Middle frontal gyrus (tissue), 1 donor: ENCODE data around the gene CPA4.

Source experiments
- DNase-seq: peaks from one replicate; pipeline ENCODE4 v3.0.0-alpha.2; 2015; ENCODE audit warnings: low spot score; ENCODE audit errors: extremely low spot score

CPA4 gene

GRCh38 chr7:130274983-130275591, 17.9 kb upstream of the CPA4 start:
- no peak for DNase-seq

- DNase-seq = no peak
Observed at GRCh38 chr7:130275826-130276297, 17.1 kb upstream of the CPA4 start.

- DNase-seq = no peak
Observed at GRCh38 chr7:130276796-130277762, 15.9 kb upstream of the CPA4 start.

- DNase-seq = no peak
Observed at GRCh38 chr7:130277763-130278643, 15.0 kb upstream of the CPA4 start.

- no peak for DNase-seq
Observed at GRCh38 chr7:130278860-130279259, 14.1 kb upstream of the CPA4 start.

GRCh38 chr7:130279286-130279685, 13.7 kb upstream of the CPA4 start:
- no peak for DNase-seq

GRCh38 chr7:130279906-130280305, 13.1 kb upstream of the CPA4 start:
- DNase-seq = no peak

GRCh38 chr7:130281260-130281659, 11.7 kb upstream of the CPA4 start:
- no peak for DNase-seq

- DNase-seq = no peak
Observed at GRCh38 chr7:130286881-130287280, 6.1 kb upstream of the CPA4 start.

GRCh38 chr7:130288168-130288567, 4.8 kb upstream of the CPA4 start:
- DNase-seq = no peak

GRCh38 chr7:130288829-130289228, 4.1 kb upstream of the CPA4 start:
- no peak for DNase-seq

GRCh38 chr7:130289478-130289877, 3.5 kb upstream of the CPA4 start:
- no peak for DNase-seq

GRCh38 chr7:130290745-130291144, 2.2 kb upstream of the CPA4 start:
- no peak for DNase-seq

- no peak for DNase-seq
Observed at GRCh38 chr7:130293521-130293920, 560 bp downstream of the CPA4 start.

GRCh38 chr7:130294314-130294713, 1.4 kb downstream of the CPA4 start:
- no peak for DNase-seq

GRCh38 chr7:130296221-130296951, 3.4 kb downstream of the CPA4 start:
- no peak for DNase-seq

- no peak for DNase-seq
Observed at GRCh38 chr7:130297628-130298543, 4.9 kb downstream of the CPA4 start.

GRCh38 chr7:130298544-130299326, 5.8 kb downstream of the CPA4 start:
- DNase-seq = no peak

- no peak for DNase-seq
Observed at GRCh38 chr7:130299866-130300265, 6.9 kb downstream of the CPA4 start.
